Fibroblast of lung (primary cell): ENCODE data around the gene ENTPD6.

Experiments
- CTCF ChIP-seq, 2 donors: IDR thresholded peaks in 1 of 2; conservative IDR thresholded peaks in 1 of 2; 1 replicate in 1 of 2; 2 replicates in 1 of 2; pipeline ENCODE4 v1.5.1; 2011 to 2012; ENCODE audit warnings: low read length in 2 of 2, control low read depth in 1 of 2, inconsistent platforms in 1 of 2, low read depth in 1 of 2, mild to moderate bottlenecking in 1 of 2
- EZH2 ChIP-seq: IDR thresholded peaks from 2 replicates; pipeline ENCODE4 v1.5.1; 2012; ENCODE audit warnings: low read length, control low read depth, mild to moderate bottlenecking; ENCODE audit errors: missing control alignments

GRCh38 chr20:25204550-25205276 is 9.2 kb downstream of the ENTPD6 start:
- TF ChIP-seq CTCF (conservative IDR thresholded peaks at IDR 0.05 in 1 of 2, IDR thresholded peaks at IDR 0.05 in 1 of 2; ENCODE audit: low read depth in 1 of 2, low read length in 2 of 2) (no peak), EZH2 (no peak)
